22Rv1 (cell line): ENCODE results near the gene KCNRG.

ENCODE experiments used
- CTCF ChIP-seq: fragments of 450-650 bp; IDR thresholded peaks from 2 replicates; pipeline ENCODE4 v1.5.1; 2017; ENCODE audit warnings: mild to moderate bottlenecking
- ZFX ChIP-seq: fragments of 450-650 bp; IDR thresholded peaks from 2 replicates; pipeline ENCODE4 v1.6.1; 2017; ENCODE audit warnings: antibody characterized with exemption, borderline replicate concordance

- TF ChIP-seq CTCF (no peak), ZFX (no peak)
Measured at GRCh38 chr13:49985129-49985528, 30.1 kb upstream of the KCNRG start.
